ENCODE measurements around the gene UTP11. TPM values are rescaled to one million over a fixed set of nuclear protein-coding genes. Genes with fewer than 3 reads are reported as not detected.

UTP11 gene
- total RNA-seq, 1 donor from 2014 or later, result 32.6 TPM

DNA sequence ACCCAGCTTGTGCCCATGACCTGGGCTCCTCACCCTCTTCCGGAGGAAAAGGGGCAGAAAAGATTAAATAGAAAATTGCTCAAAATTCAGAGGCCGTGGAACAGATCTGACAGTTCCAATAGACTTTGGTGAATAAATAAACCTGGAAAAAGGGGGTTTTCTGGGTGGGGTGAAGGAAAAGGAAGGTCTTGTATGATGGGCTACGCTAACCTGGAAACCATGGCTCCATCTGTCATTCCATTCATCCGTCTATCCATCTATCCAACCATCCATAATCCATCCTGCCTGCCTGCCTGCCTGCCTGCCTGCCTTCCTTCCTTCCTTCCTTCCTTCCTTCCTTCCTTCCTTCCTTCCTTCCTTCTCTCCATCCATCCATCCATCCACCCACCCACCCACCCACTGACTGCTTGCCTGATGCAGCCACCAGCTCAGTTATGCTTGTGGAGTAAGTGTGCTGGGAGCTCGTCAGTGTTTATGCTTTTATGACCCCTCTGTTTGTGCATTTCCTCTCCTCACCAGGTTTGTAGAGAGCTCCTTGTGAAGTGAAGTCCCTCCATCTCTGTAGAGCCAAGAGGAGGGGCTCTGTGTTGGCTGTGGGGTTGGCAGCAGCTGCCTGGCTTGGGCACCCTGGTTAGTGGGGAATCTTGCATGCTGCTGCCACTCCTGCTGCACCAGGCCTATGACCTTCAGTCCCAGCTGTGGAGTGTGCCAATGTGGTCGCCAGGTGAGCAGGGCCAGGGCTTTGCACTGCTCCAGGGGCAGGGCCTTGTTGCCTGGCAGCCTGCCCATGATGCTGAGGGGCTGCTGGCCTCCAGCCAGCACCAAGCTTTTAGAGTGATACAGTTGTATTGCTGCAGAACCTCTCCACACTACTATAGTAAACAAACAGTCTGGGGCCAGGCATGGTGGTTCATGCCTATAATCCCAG, 50.1 kb downstream of the UTP11 start:
- H3K27ac Mint-ChIP-seq (ENCODE audit: unreplicated experiment), result no peak overlapping the region
- H3K9me3 Mint-ChIP-seq (ENCODE audit: unreplicated experiment), result no peaks in the 10 kb centered on the region
- peaks cover 7% of the 10 kb centered on the region for H3K4me1 Mint-ChIP-seq (ENCODE audit: unreplicated experiment)
- TF ChIP-seq, protein P1, sequence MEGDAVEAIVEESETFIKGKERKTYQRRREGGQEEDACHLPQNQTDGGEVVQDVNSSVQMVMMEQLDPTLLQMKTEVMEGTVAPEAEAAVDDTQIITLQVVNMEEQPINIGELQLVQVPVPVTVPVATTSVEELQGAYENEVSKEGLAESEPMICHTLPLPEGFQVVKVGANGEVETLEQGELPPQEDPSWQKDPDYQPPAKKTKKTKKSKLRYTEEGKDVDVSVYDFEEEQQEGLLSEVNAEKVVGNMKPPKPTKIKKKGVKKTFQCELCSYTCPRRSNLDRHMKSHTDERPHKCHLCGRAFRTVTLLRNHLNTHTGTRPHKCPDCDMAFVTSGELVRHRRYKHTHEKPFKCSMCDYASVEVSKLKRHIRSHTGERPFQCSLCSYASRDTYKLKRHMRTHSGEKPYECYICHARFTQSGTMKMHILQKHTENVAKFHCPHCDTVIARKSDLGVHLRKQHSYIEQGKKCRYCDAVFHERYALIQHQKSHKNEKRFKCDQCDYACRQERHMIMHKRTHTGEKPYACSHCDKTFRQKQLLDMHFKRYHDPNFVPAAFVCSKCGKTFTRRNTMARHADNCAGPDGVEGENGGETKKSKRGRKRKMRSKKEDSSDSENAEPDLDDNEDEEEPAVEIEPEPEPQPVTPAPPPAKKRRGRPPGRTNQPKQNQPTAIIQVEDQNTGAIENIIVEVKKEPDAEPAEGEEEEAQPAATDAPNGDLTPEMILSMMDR (IDR thresholded peaks at IDR 0.05), result no peak
- peaks cover 14% of the 10 kb centered on the region for H3K27me3 Mint-ChIP-seq (ENCODE audit: unreplicated experiment)
- H3K36me3 Mint-ChIP-seq (ENCODE audit: unreplicated experiment), result no peaks in the 10 kb centered on the region
- DNase-seq (ENCODE audit: extremely low spot score, unreplicated experiment), result no peak
- H3K4me3 Mint-ChIP-seq (ENCODE audit: unreplicated experiment), result no peak overlapping the region

DNA sequence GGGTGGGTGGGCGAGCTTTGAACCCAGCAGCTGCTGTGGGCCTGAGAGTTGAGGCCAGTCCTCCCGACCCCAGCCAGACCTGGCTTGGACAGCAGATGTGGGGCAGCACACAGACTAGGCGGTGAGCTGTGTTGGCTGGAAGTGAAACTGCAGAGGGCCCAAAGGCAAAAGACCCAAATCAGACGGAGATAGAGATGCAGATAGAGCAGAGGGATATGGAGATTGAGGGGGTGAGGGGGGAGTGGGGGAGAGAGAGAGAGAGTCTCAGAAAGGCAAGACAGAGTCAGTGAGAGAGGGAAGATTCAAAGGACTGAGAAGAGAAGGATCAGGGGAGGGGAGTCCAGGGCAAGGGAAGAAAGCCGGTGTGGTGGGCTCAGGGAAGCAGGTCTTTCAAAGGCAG, 51.1 kb downstream of the UTP11 start:
- peaks cover 21% of the 10 kb centered on the region for H3K27me3 Mint-ChIP-seq (ENCODE audit: unreplicated experiment)
- H3K27ac Mint-ChIP-seq (ENCODE audit: unreplicated experiment), result no peak overlapping the region
- no peak for DNase-seq (ENCODE audit: extremely low spot score, unreplicated experiment)
- H3K9me3 Mint-ChIP-seq (ENCODE audit: unreplicated experiment), result no peaks in the 10 kb centered on the region
- TF ChIP-seq, protein P1 (IDR thresholded peaks at IDR 0.05), result no peak
- H3K36me3 Mint-ChIP-seq (ENCODE audit: unreplicated experiment), result no peaks in the 10 kb centered on the region
- no peak overlapping the region for H3K4me3 Mint-ChIP-seq (ENCODE audit: unreplicated experiment)
- peaks cover 7% of the 10 kb centered on the region for H3K4me1 Mint-ChIP-seq (ENCODE audit: unreplicated experiment)

DNA sequence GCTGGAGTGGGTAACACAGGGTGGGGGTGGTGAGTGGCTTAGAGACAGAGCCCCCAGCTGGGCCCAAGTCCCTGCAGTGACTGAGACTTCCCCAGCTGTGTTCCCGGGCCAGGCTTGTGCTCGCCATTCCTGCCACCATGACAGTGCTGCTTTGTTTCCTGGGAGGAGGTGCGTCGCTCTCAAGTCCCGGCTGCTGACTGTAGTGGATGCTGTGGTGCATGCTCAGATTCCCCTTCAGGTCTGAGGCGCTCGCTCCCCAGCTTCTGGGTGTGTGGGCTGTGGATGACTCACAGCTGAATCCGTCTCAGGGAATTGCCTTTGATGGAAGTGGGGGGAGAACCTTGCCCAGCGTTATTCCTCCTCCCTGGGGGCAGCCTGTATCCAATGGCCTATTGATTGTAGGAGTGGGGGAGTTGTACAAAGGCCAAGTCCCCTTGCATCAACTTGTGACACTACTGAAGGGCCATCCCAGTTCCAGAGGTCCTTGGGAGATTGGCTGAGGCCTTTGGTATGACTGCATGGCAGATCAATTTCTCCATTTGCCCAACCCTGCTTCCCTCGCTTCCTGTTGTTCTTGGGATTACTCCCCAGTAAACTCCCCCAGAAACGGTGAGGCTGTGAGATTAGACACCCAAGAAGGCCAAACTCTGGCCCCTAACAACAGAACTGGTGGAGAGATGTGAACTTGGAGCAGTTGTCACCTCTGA, 51.8 kb downstream of the UTP11 start:
- H3K27ac Mint-ChIP-seq (ENCODE audit: unreplicated experiment), result no peak overlapping the region
- DNase-seq (ENCODE audit: extremely low spot score, unreplicated experiment), result no peak
- no peaks in the 10 kb centered on the region for H3K36me3 Mint-ChIP-seq (ENCODE audit: unreplicated experiment)
- TF ChIP-seq, protein P1 (IDR thresholded peaks at IDR 0.05), result no peak
- peaks cover 22% of the 10 kb centered on the region for H3K27me3 Mint-ChIP-seq (ENCODE audit: unreplicated experiment)
- no peak overlapping the region for H3K4me3 Mint-ChIP-seq (ENCODE audit: unreplicated experiment)
- H3K4me1 Mint-ChIP-seq (ENCODE audit: unreplicated experiment), result peaks cover 5% of the 10 kb centered on the region
- H3K9me3 Mint-ChIP-seq (ENCODE audit: unreplicated experiment), result no peaks in the 10 kb centered on the region

DNA sequence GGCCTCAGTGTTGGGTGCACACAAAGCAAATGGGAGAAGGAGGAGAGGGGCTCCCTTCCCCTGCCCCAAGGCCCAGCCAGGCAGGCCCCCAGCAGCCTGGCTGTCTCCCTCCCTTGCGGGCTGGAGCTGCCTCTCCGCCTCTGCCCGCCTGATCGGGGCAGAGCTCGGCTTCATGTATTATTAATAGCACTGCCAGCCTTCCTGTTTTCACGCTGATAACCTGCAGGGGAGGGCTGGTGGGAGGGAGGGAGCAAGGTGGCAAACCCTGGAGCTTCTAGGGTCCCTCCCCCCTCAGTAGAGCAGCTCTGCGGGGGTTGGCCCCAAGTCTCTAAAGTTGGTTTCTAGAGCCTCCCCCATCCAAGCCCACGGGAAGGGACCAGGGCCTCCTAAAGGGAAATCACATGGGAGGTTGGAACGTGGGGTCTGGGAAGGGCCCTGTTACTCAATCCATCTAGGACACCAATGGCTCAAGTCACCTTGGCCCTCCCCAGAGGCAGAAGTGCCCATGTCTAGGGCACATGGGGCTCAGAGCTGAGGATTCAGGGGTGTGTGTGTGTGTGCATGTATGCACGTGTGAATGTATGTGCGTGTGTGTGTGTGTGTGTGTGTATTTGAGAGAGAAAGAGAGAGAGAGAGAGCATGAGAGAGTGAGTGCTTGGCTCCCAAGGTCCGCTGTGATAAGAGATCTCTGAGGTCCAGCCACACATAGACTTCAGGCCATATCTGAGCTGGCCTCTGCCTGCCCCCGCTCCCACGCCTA, 55.9 kb downstream of the UTP11 start:
- Mint-ChIP-seq H3K27me3 (ENCODE audit: unreplicated experiment) (peaks cover 46% of the 10 kb centered on the region), H3K36me3 (ENCODE audit: unreplicated experiment) (no peaks in the 10 kb centered on the region), H3K4me3 (ENCODE audit: unreplicated experiment) (no peak overlapping the region), H3K27ac (ENCODE audit: unreplicated experiment) (no peak overlapping the region), H3K4me1 (ENCODE audit: unreplicated experiment) (peaks cover 4% of the 10 kb centered on the region), H3K9me3 (ENCODE audit: unreplicated experiment) (no peaks in the 10 kb centered on the region)
- DNase-seq (ENCODE audit: extremely low spot score, unreplicated experiment), result no peak
- TF ChIP-seq, protein P1 (IDR thresholded peaks at IDR 0.05), result no peak
